SK-N-SH (cell line): ENCODE measurements around the gene TTLL1. TPM values are rescaled to one million over a fixed set of nuclear protein-coding genes. Genes with fewer than 3 reads are reported as not detected.
A peak's percentile ranks its signal among the peaks of the same experiment; 100 is the strongest.

Experiments
- CTCF ChIA-PET: fragments of 300-600, 350-600 bp; formaldehyde crosslinking; extraction: SDS; loops from one replicate; lab custom pipeline; 2021; lab: Yijun Ruan, JAX
- POLR2A ChIA-PET: fragments of 350-600 bp; sonication (Branson Sonifier 250); formaldehyde crosslinking; extraction: SDS; loops from one replicate; lab custom pipeline; 2020; ENCODE audit warnings: antibody characterized with exemption, inconsistent platforms; lab: Yijun Ruan, JAX
- DNase-seq: peaks from one replicate; pipeline ENCODE4 v3.0.0; 2012
- H2AFZ ChIP-seq: fragments of 200-600 bp; sonication (generic); 2 replicates; pipeline ENCODE4 v1.8.1; 2016; ENCODE audit warnings: antibody characterized with exemption, mild to moderate bottlenecking, low read depth
- H3F3A ChIP-seq: fragments of 200-600 bp; sonication (generic); replicated peaks from 2 replicates; pipeline ENCODE3; 2016; ENCODE audit warnings: antibody characterized with exemption, mild to moderate bottlenecking; ENCODE audit not compliant: insufficient read depth
- H3K27ac ChIP-seq, 2 experiments: fragments of 200-500 bp in 1 of 2; fragments of 200-600 bp in 1 of 2; sonication (Bioruptor generic) in 1 of 2; sonication (generic), shearing (Covaris generic) in 1 of 2; 2 replicates each; pipeline versions ENCODE4 v1.5.1 to v1.6.1; 2014 to 2016; ENCODE audit warnings: low read depth in 2 of 2, inconsistent platforms in 1 of 2, low read length in 1 of 2, mild to moderate bottlenecking in 1 of 2, mixed read lengths in 1 of 2
- H3K27me3 ChIP-seq: fragments of 200-600 bp; sonication (generic), shearing (Covaris generic); 2 replicates; pipeline ENCODE4 v1.6.1; 2016; ENCODE audit warnings: mixed run types; ENCODE audit not compliant: insufficient read depth
- H3K36me3 ChIP-seq, 2 experiments: fragments of 200-500 bp in 1 of 2; fragments of 200-600 bp in 1 of 2; sonication (Bioruptor generic) in 1 of 2; sonication (generic) in 1 of 2; replicated peaks in 1 of 2; 2 replicates each; pipeline versions ENCODE3 to v1.5.1; 2014 to 2016; ENCODE audit warnings: low read length in 1 of 2, mild to moderate bottlenecking in 1 of 2; ENCODE audit not compliant: insufficient read depth in 2 of 2, control insufficient read depth in 1 of 2
- H3K4me1 ChIP-seq, 2 experiments: fragments of 200-500 bp in 1 of 2; fragments of 200-600 bp in 1 of 2; sonication (Bioruptor generic) in 1 of 2; sonication (generic), shearing (Covaris generic) in 1 of 2; 2 replicates each; pipeline versions ENCODE4 v1.5.1 to v1.6.1; 2014 to 2016; ENCODE audit warnings: low read depth in 1 of 2, low read length in 1 of 2, mixed run types in 1 of 2; ENCODE audit not compliant: insufficient read depth in 2 of 2, control insufficient read depth in 1 of 2
- H3K4me2 ChIP-seq: fragments of 200-600 bp; sonication (generic), shearing (Covaris generic); 2 replicates; pipeline ENCODE4 v1.6.1; 2017; ENCODE audit warnings: mixed run types
- H3K4me3 ChIP-seq, 2 experiments: fragments of 200-500 bp in 1 of 2; fragments of 200-600 bp in 1 of 2; sonication (Bioruptor generic) in 1 of 2; sonication (generic), shearing (Covaris generic) in 1 of 2; 2 replicates each; pipeline versions ENCODE4 v1.5.1 to v1.8.1; 2014 to 2016; ENCODE audit warnings: low read depth in 2 of 2, inconsistent platforms in 1 of 2, low read length in 1 of 2, mild to moderate bottlenecking in 1 of 2, mixed read lengths in 1 of 2, moderate library complexity in 1 of 2
- H3K79me2 ChIP-seq: fragments of 200-600 bp; sonication (generic); 2 replicates; pipeline ENCODE4 v1.8.1; 2017; ENCODE audit warnings: mild to moderate bottlenecking; ENCODE audit not compliant: insufficient read depth
- H3K9ac ChIP-seq: fragments of 200-600 bp; sonication (generic); 2 replicates; pipeline ENCODE4 v1.6.1; 2017; ENCODE audit warnings: mixed run types
- H3K9me2 ChIP-seq: fragments of 200-600 bp; sonication (generic); 2 replicates; pipeline ENCODE4 v1.6.1; 2017; ENCODE audit warnings: mixed run types
- H3K9me3 ChIP-seq: fragments of 200-600 bp; sonication (generic); 2 replicates; pipeline ENCODE4 v1.6.1; 2017; ENCODE audit warnings: mixed run types, mild to moderate bottlenecking, moderate library complexity
- H4K20me1 ChIP-seq: fragments of 200-600 bp; sonication (generic); 2 replicates; pipeline ENCODE4 v1.6.1; 2017; ENCODE audit warnings: mild to moderate bottlenecking, mixed run types; ENCODE audit not compliant: insufficient read depth
- CHD2 ChIP-seq: fragments of 150-350 bp; IDR thresholded peaks from 2 replicates; pipeline ENCODE4 v1.6.1; 2018; ENCODE audit warnings: low read length; ENCODE audit not compliant: partially characterized antibody
- ELF1 ChIP-seq: IDR thresholded peaks from 2 replicates; pipeline ENCODE4 v1.4.0; 2012
- FOXM1 ChIP-seq: IDR thresholded peaks from 2 replicates; pipeline ENCODE4 v1.4.0; 2012; ENCODE audit warnings: low read depth, mild to moderate bottlenecking
- NFIC ChIP-seq: IDR thresholded peaks from 2 replicates; pipeline ENCODE4 v1.4.0; 2012; ENCODE audit warnings: borderline replicate concordance
- RAD21 ChIP-seq: IDR thresholded peaks from 2 replicates; pipeline ENCODE4 v1.6.1; 2012; ENCODE audit warnings: mild to moderate bottlenecking, low read length
- RFX5 ChIP-seq: IDR thresholded peaks from 2 replicates; pipeline ENCODE4 v1.6.1; 2012; ENCODE audit warnings: mild to moderate bottlenecking, improper control_type of control experiment, low read length
- RXRA ChIP-seq: IDR thresholded peaks from 2 replicates; pipeline ENCODE4 v1.4.0; 2012; ENCODE audit warnings: low read depth, mild to moderate bottlenecking, borderline replicate concordance
- SMC3 ChIP-seq: IDR thresholded peaks from 2 replicates; pipeline ENCODE4 v1.6.1; 2012; ENCODE audit warnings: low read depth, low read length, improper control_type of control experiment
- WGBS: methylation state at CpG from one replicate; pipeline ENCODE4 v1.1.6; 2017; ENCODE audit warnings: low lambda C conversion rate; 5-methylcytosine and 5-hydroxymethylcytosine counted together
- polyA plus RNA-seq, 3 experiments: library from polyadenylated mRNA; depleted of rRNA; stranded (reverse); fragments of >200 nt; gene quantifications; 2 replicates each; pipeline ENCODE4 v1.2.3, GENCODE V29; 2012
- TF ChIP-seq, protein P1 (sequence below): IDR thresholded peaks from 2 replicates; pipeline ENCODE4 v1.4.0; 2012; ENCODE audit warnings: low read depth, borderline replicate concordance

Gene TTLL1
- polyA plus RNA-seq, 1 of the 3 experiments (the other 2 are of a cell fraction): 14.0 TPM

DNA sequence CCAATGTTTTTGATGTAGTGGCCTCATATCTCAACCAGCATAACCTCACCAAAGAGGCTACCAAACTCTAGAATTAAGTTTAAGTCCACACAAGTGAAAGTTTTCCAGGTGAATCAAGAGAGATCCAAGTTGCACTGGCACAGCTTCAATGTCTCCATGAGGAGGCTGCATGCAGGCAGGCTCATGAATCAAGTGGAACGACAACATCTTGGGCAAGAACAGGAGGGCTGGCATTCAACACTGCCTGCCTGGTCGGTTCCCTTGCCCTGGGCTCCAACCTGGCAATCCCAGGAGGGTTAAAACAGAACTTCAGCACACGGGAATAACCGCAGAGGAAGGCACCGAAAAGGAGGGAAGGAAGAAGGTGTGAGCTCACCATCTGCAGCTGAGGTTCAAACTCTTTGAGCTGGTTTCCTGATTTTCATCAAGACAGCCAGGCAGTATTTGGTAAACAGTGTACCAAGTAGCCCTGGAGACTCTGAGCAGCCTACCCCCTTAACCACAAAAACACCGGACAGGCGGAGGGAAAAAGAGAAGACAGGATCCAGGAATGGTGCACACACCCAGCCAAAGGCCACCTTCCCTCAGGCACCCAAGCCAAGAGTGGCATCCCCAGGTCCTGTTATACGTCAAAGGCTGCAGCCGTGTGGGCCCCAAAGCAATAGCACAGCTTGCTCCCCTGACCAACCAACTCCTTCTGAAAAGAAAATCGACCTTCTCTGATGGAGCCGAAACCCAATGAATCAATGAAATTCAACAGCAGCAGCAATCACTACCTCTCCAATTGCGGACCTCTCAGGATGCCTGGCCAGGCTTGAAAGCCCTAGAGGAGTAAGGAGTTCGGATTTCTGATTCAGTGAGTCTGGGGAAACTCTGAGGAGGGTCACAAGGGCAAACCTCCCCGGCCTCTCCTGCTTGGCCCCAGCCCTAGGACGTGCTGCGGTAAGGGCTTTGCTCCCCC is 75.6 kb downstream of the TTLL1 start:
- H3K27ac ChIP-seq: peak overlapping the region in 1 of 2 experiments; percentile 40; a peak in 1 of 4 replicates
- H2AFZ ChIP-seq: no peak overlapping the region
- no peaks in the 10 kb centered on the region for H3K9me2 ChIP-seq
- H3K4me1 ChIP-seq: peaks cover 0 to 16% of the 10 kb centered on the region in 2 experiments; a peak in 1 of 4 replicates
- H3K4me3 ChIP-seq: peak overlapping the region; percentile 60 to 66
- no peak for TF ChIP-seq FOXM1
- TF ChIP-seq RAD21: no peak
- ChIA-PET POLR2A (interaction anchor here (1.1 to 2.0 kb wide), 2 partner anchors 13 to 20 kb away, joined by 3 to 6 read pairs; no protein-coding TSS in a partner anchor), CTCF (interaction anchor here (1.8 kb wide), 1 partner anchor 146 kb away, joined by 4 read pairs; no protein-coding TSS in a partner anchor)
- no peak for DNase-seq
- peak overlapping the region; percentile 71 for H3K4me2 ChIP-seq
- H3K79me2 ChIP-seq: peaks cover 57% of the 10 kb centered on the region
- H4K20me1 ChIP-seq: peaks cover 20% of the 10 kb centered on the region
- no peaks in the 10 kb centered on the region for H3F3A ChIP-seq
- peak overlapping the region; percentile 73; the same call in 1 of the 2 replicates for H3K9ac ChIP-seq
- H3K9me3 ChIP-seq: no peaks in the 10 kb centered on the region
- 44% methylated on average over 6 of the region's 16 CpGs for WGBS
- no peaks in the 10 kb centered on the region for H3K36me3 ChIP-seq
- no peaks in the 10 kb centered on the region for H3K27me3 ChIP-seq

DNA sequence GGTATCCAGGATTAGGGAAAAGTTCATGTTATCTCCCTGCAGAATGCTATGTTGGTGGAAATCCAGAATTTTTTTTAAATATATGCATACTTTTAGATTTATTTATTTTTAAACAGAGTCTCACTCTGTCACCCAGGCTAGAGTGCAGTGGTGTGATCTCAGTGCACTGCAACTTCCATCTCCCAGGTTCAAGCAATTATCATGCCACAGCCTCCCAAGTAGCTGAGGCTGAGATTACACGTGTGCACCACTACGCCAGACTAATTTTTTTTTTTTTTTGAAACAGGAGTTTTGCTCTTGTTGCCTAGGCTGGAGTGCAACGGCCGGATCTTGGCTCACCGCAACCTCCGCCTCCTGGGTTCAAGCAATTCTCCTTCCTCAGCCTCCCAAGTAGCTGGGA is 76.8 kb downstream of the TTLL1 start:
- DNase-seq: no peak
- WGBS: 95% methylated on average over 6 of the region's 6 CpGs
- H3K4me1 ChIP-seq: peaks cover 0 to 22% of the 10 kb centered on the region in 2 experiments; a peak in 1 of 4 replicates

More for the DNA sequence above, 76.8 kb downstream of the TTLL1 start:
- Histone ChIP-seq H3K4me2 (no peak overlapping the region), H3F3A (no peaks in the 10 kb centered on the region), H3K79me2 (peaks cover 69% of the 10 kb centered on the region), H4K20me1 (peaks cover 20% of the 10 kb centered on the region), H3K9me3 (no peaks in the 10 kb centered on the region), H3K4me3 (no peak overlapping the region), H3K27me3 (no peaks in the 10 kb centered on the region), H3K36me3 (no peaks in the 10 kb centered on the region), H3K27ac (no peak overlapping the region), H2AFZ (no peak overlapping the region), H3K9ac (no peak overlapping the region), H3K9me2 (no peaks in the 10 kb centered on the region)
- CTCF ChIA-PET: no interaction called here
- TF ChIP-seq CHD2 (no peak), RXRA (no peak), RFX5 (no peak), SMC3 (no peak), ELF1 (no peak), NFIC (no peak)
- TF ChIP-seq, protein P1, sequence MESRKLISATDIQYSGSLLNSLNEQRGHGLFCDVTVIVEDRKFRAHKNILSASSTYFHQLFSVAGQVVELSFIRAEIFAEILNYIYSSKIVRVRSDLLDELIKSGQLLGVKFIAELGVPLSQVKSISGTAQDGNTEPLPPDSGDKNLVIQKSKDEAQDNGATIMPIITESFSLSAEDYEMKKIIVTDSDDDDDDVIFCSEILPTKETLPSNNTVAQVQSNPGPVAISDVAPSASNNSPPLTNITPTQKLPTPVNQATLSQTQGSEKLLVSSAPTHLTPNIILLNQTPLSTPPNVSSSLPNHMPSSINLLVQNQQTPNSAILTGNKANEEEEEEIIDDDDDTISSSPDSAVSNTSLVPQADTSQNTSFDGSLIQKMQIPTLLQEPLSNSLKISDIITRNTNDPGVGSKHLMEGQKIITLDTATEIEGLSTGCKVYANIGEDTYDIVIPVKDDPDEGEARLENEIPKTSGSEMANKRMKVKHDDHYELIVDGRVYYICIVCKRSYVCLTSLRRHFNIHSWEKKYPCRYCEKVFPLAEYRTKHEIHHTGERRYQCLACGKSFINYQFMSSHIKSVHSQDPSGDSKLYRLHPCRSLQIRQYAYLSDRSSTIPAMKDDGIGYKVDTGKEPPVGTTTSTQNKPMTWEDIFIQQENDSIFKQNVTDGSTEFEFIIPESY: no peak
- POLR2A ChIA-PET: no interaction called here
